Measurements from ENCODE around the gene ZSCAN2. TPM values are rescaled to one million over a fixed set of nuclear protein-coding genes. Genes with fewer than 3 reads are reported as not detected.
A peak's percentile ranks its signal among the peaks of the same experiment; 100 is the strongest.
"Not testable (repeated sequence)": the region's sequence is repeated elsewhere in the genome, so short reads cannot be mapped to it uniquely, and the experiment has no call there.

The ZSCAN2 gene
- total RNA-seq, 1 donor from 2014 or later: 26.6 TPM

DNA sequence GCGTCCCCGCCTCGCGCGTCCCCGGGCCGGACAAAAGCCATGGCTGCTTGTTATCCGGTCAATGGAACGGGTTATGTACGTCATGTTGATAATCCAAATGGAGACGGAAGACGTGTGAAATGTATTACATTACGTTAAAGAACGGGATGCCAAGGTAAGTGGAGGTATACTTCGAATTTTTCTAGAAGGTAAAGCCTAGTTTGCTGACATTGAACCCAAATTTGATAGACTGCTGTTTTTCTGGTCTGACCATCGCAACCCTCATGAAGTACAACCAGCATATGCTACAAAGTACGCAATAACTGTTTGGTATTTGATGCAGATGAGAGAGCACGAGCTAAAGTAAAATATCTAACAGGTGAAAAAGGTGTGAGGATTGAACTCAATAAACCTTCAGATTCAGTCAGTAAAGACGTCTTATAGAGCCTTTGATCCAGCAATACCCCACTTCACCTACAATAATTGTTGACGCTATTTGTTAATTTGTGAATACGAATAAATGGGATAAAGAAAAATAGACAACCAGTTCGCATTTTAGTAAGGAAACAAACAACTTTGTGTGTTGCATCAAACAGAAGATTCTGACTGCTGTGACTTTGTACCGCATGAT is 33.5 kb downstream of the ZSCAN2 start:
- Histone ChIP-seq H3K27me3 (ENCODE audit: control insufficient read depth, insufficient read depth, low read length) (no peaks in the 10 kb centered on the region), H3K36me3 (ENCODE audit: control insufficient read depth, insufficient read depth, low read length) (no peaks in the 10 kb centered on the region), H3K4me3 (ENCODE audit: low read depth, low read length) (peak overlapping the region; percentile 55)
- DNase-seq (ENCODE audit: low read depth): no peak
- TF ChIP-seq, protein P1, sequence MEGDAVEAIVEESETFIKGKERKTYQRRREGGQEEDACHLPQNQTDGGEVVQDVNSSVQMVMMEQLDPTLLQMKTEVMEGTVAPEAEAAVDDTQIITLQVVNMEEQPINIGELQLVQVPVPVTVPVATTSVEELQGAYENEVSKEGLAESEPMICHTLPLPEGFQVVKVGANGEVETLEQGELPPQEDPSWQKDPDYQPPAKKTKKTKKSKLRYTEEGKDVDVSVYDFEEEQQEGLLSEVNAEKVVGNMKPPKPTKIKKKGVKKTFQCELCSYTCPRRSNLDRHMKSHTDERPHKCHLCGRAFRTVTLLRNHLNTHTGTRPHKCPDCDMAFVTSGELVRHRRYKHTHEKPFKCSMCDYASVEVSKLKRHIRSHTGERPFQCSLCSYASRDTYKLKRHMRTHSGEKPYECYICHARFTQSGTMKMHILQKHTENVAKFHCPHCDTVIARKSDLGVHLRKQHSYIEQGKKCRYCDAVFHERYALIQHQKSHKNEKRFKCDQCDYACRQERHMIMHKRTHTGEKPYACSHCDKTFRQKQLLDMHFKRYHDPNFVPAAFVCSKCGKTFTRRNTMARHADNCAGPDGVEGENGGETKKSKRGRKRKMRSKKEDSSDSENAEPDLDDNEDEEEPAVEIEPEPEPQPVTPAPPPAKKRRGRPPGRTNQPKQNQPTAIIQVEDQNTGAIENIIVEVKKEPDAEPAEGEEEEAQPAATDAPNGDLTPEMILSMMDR (IDR thresholded peaks at IDR 0.05; ENCODE audit: insufficient read depth, low read length, poor library complexity, severe bottlenecking): no peak

DNA sequence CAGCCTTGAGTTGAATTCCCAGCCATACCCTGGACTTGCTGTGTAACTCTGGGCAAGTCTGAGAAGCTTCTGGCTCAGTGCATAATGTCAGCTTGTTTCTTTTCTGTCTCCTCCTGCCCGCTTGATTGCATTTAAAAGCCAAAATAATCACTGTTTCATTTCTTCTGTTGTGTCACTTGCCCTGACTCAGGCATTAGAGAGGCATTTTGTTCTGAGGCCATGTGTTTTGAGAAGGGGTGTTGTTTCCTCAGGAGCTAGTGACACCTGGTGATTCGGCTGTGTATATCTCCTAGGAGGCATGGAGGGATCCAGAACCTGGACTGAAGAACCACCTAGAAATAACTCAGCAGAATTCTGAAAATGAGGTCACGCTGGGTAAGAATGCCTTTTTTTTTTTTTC is 37.3 kb downstream of the ZSCAN2 start:
- Histone ChIP-seq H3K4me3 (ENCODE audit: low read depth, low read length) (no peak overlapping the region), H3K27me3 (ENCODE audit: control insufficient read depth, insufficient read depth, low read length) (no peaks in the 10 kb centered on the region), H3K36me3 (ENCODE audit: control insufficient read depth, insufficient read depth, low read length) (no peaks in the 10 kb centered on the region)
- DNase-seq (ENCODE audit: low read depth): no peak
- TF ChIP-seq, protein P1 (IDR thresholded peaks at IDR 0.05; ENCODE audit: insufficient read depth, low read length, poor library complexity, severe bottlenecking): peak; percentile 18

- not testable (repeated sequence) for DNase-seq (ENCODE audit: low read depth); H3K4me3 ChIP-seq (ENCODE audit: low read depth, low read length); H3K36me3 ChIP-seq (ENCODE audit: control insufficient read depth, insufficient read depth, low read length); H3K27me3 ChIP-seq (ENCODE audit: control insufficient read depth, insufficient read depth, low read length)
Measured at GRCh38 chr15:84641871-84642270, 41.1 kb downstream of the ZSCAN2 start.

DNA sequence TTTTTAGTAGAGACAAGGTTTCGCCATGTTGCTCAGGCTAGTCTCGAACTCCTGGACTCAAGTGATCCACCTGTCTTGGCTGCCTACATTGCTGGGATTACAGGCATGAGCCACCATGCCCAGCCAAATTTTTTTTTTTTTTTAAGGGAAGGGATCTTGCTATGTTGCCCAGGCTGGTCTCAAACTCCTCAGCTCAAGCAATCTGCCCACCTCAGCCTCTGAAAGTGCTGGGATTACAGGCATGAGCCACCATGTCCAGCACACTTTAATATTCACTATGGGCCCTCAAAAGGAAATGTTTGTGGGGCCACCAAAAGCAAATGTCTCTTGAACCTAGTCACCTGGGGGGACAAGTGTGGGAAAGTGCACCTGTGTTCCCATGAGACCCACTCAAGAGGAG is 41.8 kb downstream of the ZSCAN2 start:
- H3K27me3 ChIP-seq (ENCODE audit: control insufficient read depth, insufficient read depth, low read length); H3K36me3 ChIP-seq (ENCODE audit: control insufficient read depth, insufficient read depth, low read length); DNase-seq (ENCODE audit: low read depth); H3K4me3 ChIP-seq (ENCODE audit: low read depth, low read length): not testable (repeated sequence)

GRCh38 chr15:84643838-84644237 is 43.0 kb downstream of the ZSCAN2 start:
- Histone ChIP-seq H3K36me3 (ENCODE audit: control insufficient read depth, insufficient read depth, low read length) (peaks cover 3% of the 10 kb centered on the region), H3K27me3 (ENCODE audit: control insufficient read depth, insufficient read depth, low read length) (no peaks in the 10 kb centered on the region), H3K4me3 (ENCODE audit: low read depth, low read length) (no peak overlapping the region)
- no peak for DNase-seq (ENCODE audit: low read depth)
- TF ChIP-seq, protein P1 (IDR thresholded peaks at IDR 0.05; ENCODE audit: insufficient read depth, low read length, poor library complexity, severe bottlenecking): no peak

DNA sequence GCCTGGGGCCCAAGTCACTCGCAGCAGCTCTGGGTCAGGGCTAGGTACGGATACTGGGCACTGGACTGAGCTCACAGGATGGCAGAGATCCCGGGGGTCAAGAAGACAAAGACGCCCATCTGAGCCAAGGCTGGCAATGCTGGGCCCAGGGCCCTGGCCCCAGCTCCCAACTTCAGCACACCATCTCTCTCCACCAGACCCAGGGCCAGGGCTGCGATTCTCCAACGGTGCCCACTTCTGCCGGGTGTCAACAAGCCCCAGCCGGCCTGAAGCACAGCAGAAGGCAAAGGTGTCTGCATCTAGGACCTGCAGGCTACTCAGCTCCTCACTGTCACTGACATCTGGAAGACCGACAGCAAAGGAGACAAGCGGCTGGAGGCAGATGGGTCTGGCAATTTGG is 44.7 kb downstream of the ZSCAN2 start:
- TF ChIP-seq, protein P1 (IDR thresholded peaks at IDR 0.05; ENCODE audit: insufficient read depth, low read length, poor library complexity, severe bottlenecking): no peak
- no peak for DNase-seq (ENCODE audit: low read depth)
- Histone ChIP-seq H3K36me3 (ENCODE audit: control insufficient read depth, insufficient read depth, low read length) (peaks cover 6% of the 10 kb centered on the region), H3K27me3 (ENCODE audit: control insufficient read depth, insufficient read depth, low read length) (no peaks in the 10 kb centered on the region), H3K4me3 (ENCODE audit: low read depth, low read length) (no peak overlapping the region)

DNA sequence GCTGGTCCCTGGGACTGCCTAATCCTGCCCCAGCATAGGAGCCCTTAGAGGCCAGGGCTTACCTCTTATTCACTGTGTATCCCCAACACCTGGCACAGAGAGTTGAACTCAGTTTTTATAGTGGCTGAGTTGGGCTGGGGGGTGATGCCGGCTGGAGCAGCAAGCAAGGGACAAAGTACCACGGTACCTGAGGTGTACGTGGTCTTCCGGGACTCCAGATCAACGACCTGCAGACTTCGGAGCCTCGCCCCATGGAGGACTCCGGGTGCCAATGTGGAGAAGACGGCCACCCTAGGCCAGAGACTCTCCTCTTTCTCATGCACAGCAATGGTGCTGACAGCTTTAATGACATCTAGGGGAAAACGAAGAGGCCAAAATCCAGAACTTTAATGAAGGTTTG is 45.2 kb downstream of the ZSCAN2 start:
- no peak for DNase-seq (ENCODE audit: low read depth)
- no peak overlapping the region for H3K4me3 ChIP-seq (ENCODE audit: low read depth, low read length)
- TF ChIP-seq, protein P1 (IDR thresholded peaks at IDR 0.05; ENCODE audit: insufficient read depth, low read length, poor library complexity, severe bottlenecking): no peak
- no peaks in the 10 kb centered on the region for H3K27me3 ChIP-seq (ENCODE audit: control insufficient read depth, insufficient read depth, low read length)
- peaks cover 6% of the 10 kb centered on the region for H3K36me3 ChIP-seq (ENCODE audit: control insufficient read depth, insufficient read depth, low read length)
